ENCODE data around the gene RPTOR. TPM values are rescaled to one million over a fixed set of nuclear protein-coding genes. Genes with fewer than 3 reads are reported as not detected.

RPTOR gene
- total RNA-seq, 1 experiment from 2014 or later: 66.7 TPM

GRCh38 chr17:81002409-81003361, 458.0 kb downstream of the RPTOR start:
- Histone ChIP-seq H3K36me3 (ENCODE audit: control insufficient read depth, insufficient read depth, low read length) (no peaks in the 10 kb centered on the region), H3K9me3 (0 out of 2 replicates have a peak, but pooled peaks cover 3% of the 10 kb centered on the region), H3K4me3 (ENCODE audit: low read depth, low read length) (no peak overlapping the region), H3K4me1 (0 out of 2 replicates have a peak, but pooled peaks cover 6% of the 10 kb centered on the region), H3K27me3 (replicated peaks; ENCODE audit: control insufficient read depth, insufficient read depth, low read length) (peaks cover 4% of the 10 kb centered on the region)
- ChIA-PET CTCF (no interaction called here), POLR2A (no interaction called here)
- BruUV-seq (replicated peaks): TSS peak; percentile 21
- peaks cover 20% of the 10 kb centered on the region for H3K27me3 Mint-ChIP-seq (ENCODE audit: insufficient read depth, unreplicated experiment)
- DNase-seq: no peak
- TF ChIP-seq, protein P1, sequence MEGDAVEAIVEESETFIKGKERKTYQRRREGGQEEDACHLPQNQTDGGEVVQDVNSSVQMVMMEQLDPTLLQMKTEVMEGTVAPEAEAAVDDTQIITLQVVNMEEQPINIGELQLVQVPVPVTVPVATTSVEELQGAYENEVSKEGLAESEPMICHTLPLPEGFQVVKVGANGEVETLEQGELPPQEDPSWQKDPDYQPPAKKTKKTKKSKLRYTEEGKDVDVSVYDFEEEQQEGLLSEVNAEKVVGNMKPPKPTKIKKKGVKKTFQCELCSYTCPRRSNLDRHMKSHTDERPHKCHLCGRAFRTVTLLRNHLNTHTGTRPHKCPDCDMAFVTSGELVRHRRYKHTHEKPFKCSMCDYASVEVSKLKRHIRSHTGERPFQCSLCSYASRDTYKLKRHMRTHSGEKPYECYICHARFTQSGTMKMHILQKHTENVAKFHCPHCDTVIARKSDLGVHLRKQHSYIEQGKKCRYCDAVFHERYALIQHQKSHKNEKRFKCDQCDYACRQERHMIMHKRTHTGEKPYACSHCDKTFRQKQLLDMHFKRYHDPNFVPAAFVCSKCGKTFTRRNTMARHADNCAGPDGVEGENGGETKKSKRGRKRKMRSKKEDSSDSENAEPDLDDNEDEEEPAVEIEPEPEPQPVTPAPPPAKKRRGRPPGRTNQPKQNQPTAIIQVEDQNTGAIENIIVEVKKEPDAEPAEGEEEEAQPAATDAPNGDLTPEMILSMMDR (IDR thresholded peaks at IDR 0.05; ENCODE audit: insufficient read depth in 1 of 2, low read depth in 1 of 2, low read length in 1 of 2, severe bottlenecking in 1 of 2, unreplicated experiment in 1 of 2): no peak
- peaks cover 21% of the 10 kb centered on the region for H3K36me3 Mint-ChIP-seq (ENCODE audit: insufficient read depth, unreplicated experiment)
- intact Hi-C loops (cut with micrococcal nuclease; ENCODE audit: unreplicated experiment): no loop called here
- no peaks in the 10 kb centered on the region for H3K9me3 Mint-ChIP-seq (ENCODE audit: unreplicated experiment)
- no peak overlapping the region for H3K27ac Mint-ChIP-seq (ENCODE audit: unreplicated experiment)
- no peaks in the 10 kb centered on the region for H3K4me1 Mint-ChIP-seq (ENCODE audit: low read depth, unreplicated experiment)
- peak overlapping the region; percentile 24 for H3K4me3 Mint-ChIP-seq (ENCODE audit: unreplicated experiment)

DNA sequence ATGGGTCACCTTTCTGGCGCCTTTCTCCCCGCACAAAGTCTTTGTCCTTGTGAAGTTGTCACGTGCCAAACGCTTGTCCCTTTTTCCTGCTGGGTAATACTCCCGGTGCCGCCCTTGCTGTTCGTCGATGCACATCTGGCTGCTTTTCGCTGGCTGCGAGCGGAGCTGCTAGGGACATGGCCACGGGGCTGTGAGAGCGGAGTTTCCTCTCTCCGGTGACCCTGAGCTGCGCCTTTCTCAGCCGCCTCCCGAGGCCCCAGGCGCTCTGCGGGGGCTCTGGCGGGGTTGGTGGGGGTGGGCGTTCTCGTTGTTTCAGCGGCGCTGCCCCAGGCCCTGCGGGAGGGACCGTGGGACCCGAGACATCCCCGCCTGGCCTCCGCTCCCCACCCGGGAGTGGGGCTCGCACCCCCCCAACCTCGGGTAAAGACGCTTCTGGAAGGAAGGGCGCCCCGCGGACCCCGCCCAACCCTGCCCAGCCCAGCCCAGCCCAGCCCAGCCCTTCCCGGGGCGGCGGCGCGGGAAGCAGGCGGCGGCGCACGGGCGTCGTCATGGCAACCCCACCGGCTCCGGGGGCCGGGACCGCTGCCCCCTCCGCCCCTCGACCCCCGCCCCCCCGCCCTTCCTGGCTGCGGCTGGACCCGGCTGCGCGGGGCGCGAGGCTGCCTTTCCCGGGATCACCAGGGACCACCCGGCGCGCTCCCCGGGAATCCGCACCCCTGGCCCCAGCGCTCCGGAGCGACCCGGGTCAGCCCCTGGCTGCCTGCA, 459.3 kb downstream of the RPTOR start:
- Mint-ChIP-seq H3K4me3 (ENCODE audit: unreplicated experiment) (peak overlapping the region; percentile 24), H3K4me1 (ENCODE audit: low read depth, unreplicated experiment) (no peaks in the 10 kb centered on the region), H3K27me3 (ENCODE audit: insufficient read depth, unreplicated experiment) (peaks cover 20% of the 10 kb centered on the region), H3K9me3 (ENCODE audit: unreplicated experiment) (no peaks in the 10 kb centered on the region), H3K36me3 (ENCODE audit: insufficient read depth, unreplicated experiment) (peaks cover 21% of the 10 kb centered on the region), H3K27ac (ENCODE audit: unreplicated experiment) (no peak overlapping the region)
- BruUV-seq (replicated peaks): no TSS peak
- 0 out of 2 replicates have a peak, but pooled peaks cover 3% of the 10 kb centered on the region for H3K9me3 ChIP-seq
- H3K36me3 ChIP-seq (ENCODE audit: control insufficient read depth, insufficient read depth, low read length): no peaks in the 10 kb centered on the region
- DNase-seq: no peak
- H3K4me3 ChIP-seq (ENCODE audit: low read depth, low read length): 0 out of 2 replicates have a peak overlapping the region, but pooled peaks have one; percentile 10
- intact Hi-C loops (cut with micrococcal nuclease; ENCODE audit: unreplicated experiment): no loop called here
- ChIA-PET POLR2A (no interaction called here), CTCF (no interaction called here)
- H3K4me1 ChIP-seq: 0 out of 2 replicates have a peak, but pooled peaks cover 6% of the 10 kb centered on the region
- H3K27me3 ChIP-seq (replicated peaks; ENCODE audit: control insufficient read depth, insufficient read depth, low read length): peaks cover 4% of the 10 kb centered on the region
- TF ChIP-seq, protein P1 (IDR thresholded peaks at IDR 0.05; ENCODE audit: insufficient read depth in 1 of 2, low read depth in 1 of 2, low read length in 1 of 2, severe bottlenecking in 1 of 2, unreplicated experiment in 1 of 2): no peak

DNA sequence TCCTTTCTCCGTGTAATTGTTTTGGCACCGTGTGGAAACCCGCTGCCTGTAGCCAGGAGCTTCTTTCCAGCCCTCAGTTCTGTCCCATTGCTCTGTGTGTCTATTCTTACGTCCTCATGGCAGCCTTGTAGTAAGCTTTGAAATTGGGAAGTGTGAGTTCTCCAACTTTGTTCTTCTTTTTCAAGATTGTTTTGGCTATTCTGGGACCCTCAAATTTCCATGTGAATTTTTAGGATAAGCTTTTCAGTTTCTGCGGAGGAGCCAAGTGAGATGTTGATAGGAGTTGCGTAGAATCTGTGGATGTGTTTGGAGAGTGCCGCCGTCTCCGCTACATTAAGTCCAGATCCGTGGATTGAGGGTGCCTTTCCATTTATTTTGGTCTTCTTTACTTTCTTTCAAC, 462.3 kb downstream of the RPTOR start:
- intact Hi-C loops (cut with micrococcal nuclease; ENCODE audit: unreplicated experiment): no loop called here
- ChIA-PET POLR2A (no interaction called here), CTCF (no interaction called here)
- H3K4me3 ChIP-seq (ENCODE audit: low read depth, low read length): no peak overlapping the region
- Mint-ChIP-seq H3K9me3 (ENCODE audit: unreplicated experiment) (peaks cover 16% of the 10 kb centered on the region), H3K27me3 (ENCODE audit: insufficient read depth, unreplicated experiment) (peaks cover 15% of the 10 kb centered on the region), H3K4me1 (ENCODE audit: low read depth, unreplicated experiment) (peaks cover 2% of the 10 kb centered on the region), H3K36me3 (ENCODE audit: insufficient read depth, unreplicated experiment) (peaks cover 15% of the 10 kb centered on the region), H3K27ac (ENCODE audit: unreplicated experiment) (no peak overlapping the region), H3K4me3 (ENCODE audit: unreplicated experiment) (no peak overlapping the region)
- peaks cover 4% of the 10 kb centered on the region for H3K27me3 ChIP-seq (replicated peaks; ENCODE audit: control insufficient read depth, insufficient read depth, low read length)
- TF ChIP-seq, protein P1 (IDR thresholded peaks at IDR 0.05; ENCODE audit: insufficient read depth in 1 of 2, low read depth in 1 of 2, low read length in 1 of 2, severe bottlenecking in 1 of 2, unreplicated experiment in 1 of 2): no peak
- H3K9me3 ChIP-seq: peaks cover 17% of the 10 kb centered on the region
- H3K36me3 ChIP-seq (ENCODE audit: control insufficient read depth, insufficient read depth, low read length): no peaks in the 10 kb centered on the region
- BruUV-seq (replicated peaks): no TSS peak
- peaks cover 11% of the 10 kb centered on the region for H3K4me1 ChIP-seq
- DNase-seq: no peak
